ENCODE measurements around the gene GPR26.

DNA sequence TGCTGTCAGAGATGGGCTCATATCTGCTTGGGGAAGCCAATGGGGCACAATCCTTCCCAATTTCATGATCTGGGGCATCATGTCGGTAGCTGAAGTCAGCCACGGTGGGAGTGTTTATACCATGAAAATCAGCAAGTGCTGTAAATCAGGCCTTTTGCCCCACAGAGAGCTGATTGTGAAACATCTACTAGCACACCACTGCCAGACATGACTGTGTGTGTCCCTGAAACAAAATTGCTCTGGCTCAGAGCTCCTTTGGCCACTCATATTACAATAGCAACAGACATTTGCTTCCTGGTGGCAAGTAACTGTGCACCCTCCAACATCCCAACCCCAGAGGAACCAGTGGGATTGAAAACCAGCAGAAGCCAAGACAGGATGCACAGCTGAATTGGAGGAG, 23.7 kb downstream of the GPR26 start:
- TF ChIP-seq POLR2A (IDR thresholded peaks at IDR 0.05) = no peak
- TF ChIP-seq, protein P1, sequence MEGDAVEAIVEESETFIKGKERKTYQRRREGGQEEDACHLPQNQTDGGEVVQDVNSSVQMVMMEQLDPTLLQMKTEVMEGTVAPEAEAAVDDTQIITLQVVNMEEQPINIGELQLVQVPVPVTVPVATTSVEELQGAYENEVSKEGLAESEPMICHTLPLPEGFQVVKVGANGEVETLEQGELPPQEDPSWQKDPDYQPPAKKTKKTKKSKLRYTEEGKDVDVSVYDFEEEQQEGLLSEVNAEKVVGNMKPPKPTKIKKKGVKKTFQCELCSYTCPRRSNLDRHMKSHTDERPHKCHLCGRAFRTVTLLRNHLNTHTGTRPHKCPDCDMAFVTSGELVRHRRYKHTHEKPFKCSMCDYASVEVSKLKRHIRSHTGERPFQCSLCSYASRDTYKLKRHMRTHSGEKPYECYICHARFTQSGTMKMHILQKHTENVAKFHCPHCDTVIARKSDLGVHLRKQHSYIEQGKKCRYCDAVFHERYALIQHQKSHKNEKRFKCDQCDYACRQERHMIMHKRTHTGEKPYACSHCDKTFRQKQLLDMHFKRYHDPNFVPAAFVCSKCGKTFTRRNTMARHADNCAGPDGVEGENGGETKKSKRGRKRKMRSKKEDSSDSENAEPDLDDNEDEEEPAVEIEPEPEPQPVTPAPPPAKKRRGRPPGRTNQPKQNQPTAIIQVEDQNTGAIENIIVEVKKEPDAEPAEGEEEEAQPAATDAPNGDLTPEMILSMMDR (IDR thresholded peaks at IDR 0.05) = no peak
